Central memory CD4-positive, alpha-beta T cell (primary cell): ENCODE measurements around the gene OLR1.

Experiments used
- DNase-seq: peaks from one replicate; pipeline ENCODE4 v3.0.0; 2022

OLR1 gene

GRCh38 chr12:10151621-10152020 lies 20.3 kb downstream of the OLR1 start:
- no peak for DNase-seq

DNA sequence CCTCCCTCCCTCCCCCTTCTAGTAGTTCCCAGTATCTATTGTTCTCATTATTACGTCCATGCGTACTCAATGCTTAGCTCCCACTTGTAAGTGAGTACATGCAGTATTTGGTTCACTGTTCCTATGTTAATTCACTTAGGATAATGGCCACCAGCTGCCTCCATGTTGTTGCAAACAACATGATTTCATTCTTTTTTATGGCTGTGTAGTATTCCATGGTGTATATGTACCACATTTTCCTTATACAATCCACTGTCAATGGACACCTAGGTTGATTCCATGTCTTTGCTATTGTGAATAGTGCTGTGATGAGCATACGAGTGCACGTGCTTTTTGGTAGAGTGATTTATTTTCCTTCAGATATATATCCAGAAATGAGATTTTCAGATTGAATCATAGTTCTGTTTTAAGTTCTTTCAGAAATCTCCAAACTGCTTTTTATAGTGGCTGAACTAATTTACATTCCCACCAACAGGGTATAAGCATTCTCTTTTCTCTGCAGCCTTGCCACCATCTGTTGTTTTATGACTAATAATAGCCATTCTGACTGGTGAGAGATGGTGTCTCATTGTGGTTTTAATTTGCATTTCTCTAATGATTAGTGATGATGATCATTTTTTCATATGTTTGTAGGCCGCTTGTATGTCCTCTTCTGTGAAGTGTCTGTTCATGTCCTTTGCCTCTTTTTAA lies 24.1 kb downstream of the OLR1 start:
- DNase-seq, result no peak

GRCh38 chr12:10142976-10143589 lies 28.8 kb downstream of the OLR1 start:
- no peak for DNase-seq

- DNase-seq, result peak; percentile 31
Measured at GRCh38 chr12:10140001-10140400, 31.9 kb downstream of the OLR1 start.

DNA sequence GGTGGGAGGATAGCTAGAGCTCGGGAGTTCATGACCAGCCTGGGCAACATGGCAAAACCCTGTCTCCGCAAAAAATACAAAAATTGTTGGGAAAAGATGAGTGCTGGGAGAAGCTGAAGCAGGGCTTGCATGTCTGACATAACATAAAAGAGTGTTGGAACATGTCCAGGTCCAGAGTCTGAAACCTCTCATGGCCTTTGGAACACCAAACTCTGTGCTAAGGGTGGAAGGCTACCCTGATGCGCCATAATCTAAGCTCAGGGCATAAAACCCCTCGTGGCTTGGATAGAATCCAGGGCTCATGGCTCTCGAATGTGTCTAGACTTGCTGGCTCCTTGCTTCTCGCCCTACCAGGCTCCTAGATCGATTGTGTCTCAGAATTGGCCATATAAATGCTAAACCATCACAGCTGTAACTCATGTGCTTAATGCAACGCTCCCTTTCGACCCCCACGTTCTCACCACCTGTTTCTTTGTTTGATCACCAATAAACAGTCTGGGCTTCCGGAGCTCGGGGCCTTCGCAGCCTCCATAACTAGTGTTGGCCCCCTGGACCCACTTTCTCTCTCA lies 35.2 kb downstream of the OLR1 start:
- DNase-seq, result no peak

- no peak for DNase-seq
Measured at GRCh38 chr12:10135126-10135525, 36.8 kb downstream of the OLR1 start.

- no peak for DNase-seq
Measured at GRCh38 chr12:10132850-10133370, 39.0 kb downstream of the OLR1 start.

DNA sequence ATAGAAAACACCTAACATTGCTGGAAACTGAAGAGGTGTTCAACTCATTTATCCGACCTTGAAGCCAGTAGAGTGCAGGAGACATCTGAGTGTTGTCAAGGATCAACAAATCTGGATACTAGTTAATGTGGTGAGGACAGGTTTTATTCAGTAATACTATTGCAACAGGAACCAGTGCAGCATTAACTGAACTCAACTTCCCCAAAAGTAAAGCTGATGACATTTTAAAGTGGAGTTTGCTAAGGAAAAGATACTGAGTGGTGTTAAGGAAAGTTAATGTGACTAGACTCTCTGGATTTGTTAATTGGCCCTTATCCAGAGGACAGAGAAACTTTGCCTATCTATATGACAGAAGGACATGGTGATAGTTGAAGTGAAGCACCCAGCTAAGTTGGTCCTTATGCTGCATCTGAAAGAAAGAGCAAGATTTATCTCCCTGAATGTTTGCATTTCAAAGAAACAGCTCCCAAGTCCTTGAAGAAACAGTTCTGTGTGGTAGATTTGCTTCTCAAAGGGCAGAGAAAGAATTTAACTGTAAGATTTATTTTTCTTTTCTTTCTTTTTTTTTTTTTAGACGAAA lies 40.7 kb downstream of the OLR1 start:
- no peak for DNase-seq

GRCh38 chr12:10130042-10130441 lies 41.9 kb downstream of the OLR1 start, which contains the start of gene CLEC7A:
Gene CLEC7A, minus strand, starts transcription at chr12:10130199. Its CDS starts 117 bp downstream, at chr12:10130082.
- no peak for DNase-seq

DNA sequence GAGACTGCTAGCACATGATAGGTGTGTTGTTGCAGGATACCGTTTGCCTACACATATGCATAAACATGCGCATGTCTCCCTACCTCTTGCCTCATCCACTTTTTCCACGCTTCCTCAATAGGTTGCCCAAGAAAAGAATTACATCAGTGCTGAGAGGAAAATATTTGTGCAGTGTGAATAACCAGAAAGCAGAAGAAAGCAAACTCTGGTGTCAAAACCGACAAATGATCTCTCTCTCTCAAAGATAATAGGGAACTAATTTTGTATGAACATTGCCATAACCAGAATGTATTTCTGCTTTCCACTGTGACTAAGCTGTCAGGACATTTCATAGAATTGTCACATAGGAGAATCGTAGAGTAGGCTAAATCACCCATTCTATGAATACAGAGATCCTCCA lies 43.2 kb downstream of the OLR1 start:
- no peak for DNase-seq

GRCh38 chr12:10126413-10126812 lies 45.5 kb downstream of the OLR1 start:
- no peak for DNase-seq

DNA sequence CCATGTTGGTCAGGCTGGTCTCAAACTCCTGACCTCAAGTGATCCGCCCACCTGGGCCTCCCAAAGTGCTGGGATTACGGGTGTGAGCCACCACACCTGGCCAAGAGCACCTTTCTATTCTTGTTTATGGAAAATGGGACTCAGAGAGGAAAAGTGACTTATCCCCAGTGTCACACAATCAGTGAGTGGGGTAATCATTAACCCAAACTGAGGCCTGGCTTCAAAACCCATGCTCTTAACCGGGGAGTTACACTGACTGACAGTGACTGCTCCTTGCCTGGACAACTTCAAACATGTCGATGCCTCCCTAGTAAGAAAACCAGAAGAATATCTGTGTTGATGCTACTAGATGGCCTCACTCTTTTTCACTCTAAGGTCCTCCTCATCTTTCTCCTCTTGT lies 49.2 kb downstream of the OLR1 start:
- no peak for DNase-seq

GRCh38 chr12:10121278-10121677 lies 50.7 kb downstream of the OLR1 start:
- no peak for DNase-seq

GRCh38 chr12:10119066-10119465 lies 52.9 kb downstream of the OLR1 start:
- no peak for DNase-seq

GRCh38 chr12:10115890-10116289 lies 56.0 kb downstream of the OLR1 start:
- no peak for DNase-seq

DNA sequence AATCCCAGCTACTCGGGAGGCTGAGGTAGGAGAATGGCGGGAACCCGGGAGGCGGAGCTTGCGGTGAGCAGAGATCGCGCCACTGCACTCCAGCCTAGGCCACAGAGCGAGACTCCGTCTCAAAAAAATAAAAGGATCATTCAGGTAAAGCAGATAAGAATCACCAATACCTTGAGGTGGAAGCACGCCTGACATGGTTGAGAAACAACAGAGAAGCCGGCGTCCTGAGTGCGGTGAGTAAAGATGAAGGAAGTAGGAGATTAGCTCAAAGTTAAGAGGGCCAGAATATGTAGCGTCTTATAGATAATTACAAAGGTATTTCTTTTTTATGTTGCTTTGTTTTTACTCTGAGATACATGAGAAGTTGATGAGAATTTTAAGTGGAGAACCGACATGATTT lies 56.6 kb downstream of the OLR1 start:
- no peak for DNase-seq

DNA sequence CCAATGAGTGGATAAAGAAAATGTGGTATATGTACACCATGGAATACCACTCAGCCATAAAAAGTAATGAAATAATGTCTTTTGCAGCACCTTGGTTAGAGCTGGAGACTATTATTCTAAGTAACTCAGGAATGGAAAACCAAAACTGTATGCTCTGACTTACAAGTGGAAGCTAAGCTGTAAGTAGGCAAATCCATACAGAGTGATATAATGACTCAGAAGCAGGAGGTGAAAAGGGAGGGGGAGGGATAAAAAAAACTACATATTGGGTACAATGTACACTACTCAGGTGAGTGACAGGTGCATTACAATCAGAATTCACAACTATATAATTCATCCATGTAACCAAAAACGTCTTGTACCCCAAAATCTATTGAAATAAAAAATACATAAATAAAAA lies 58.0 kb downstream of the OLR1 start:
- DNase-seq, result no peak

DNA sequence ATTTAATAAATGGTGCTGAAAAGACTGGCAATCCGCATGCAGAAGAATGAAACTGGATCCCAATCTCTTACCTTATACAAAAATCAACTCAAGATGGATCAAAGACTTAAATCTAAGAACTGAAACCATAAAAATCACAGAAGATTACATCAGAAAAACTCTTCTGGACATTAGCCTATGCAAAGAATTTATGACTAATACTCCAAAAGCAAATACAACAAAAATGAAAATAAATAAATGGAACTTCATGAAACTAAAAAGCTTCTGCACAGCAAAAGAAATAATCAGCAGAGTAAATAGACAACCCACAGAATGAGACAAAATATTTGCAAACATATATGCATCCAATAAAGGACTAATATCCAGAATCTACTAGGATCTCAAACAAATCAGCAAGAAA lies 58.9 kb downstream of the OLR1 start:
- DNase-seq, result no peak

GRCh38 chr12:10111451-10111850 lies 60.5 kb downstream of the OLR1 start:
- DNase-seq, result no peak

GRCh38 chr12:10110256-10110844 lies 61.6 kb downstream of the OLR1 start:
- DNase-seq, result no peak
